Caco-2 (cell line): ENCODE data around the gene C2. TPM values are rescaled to one million over a fixed set of nuclear protein-coding genes. Genes with fewer than 3 reads are reported as not detected.

Experiments used
- BruUV-seq: library from RNA; stranded (reverse); fragments of 400-500 nt; replicated peaks from 2 replicates; lab custom pipeline; 2021; lab: Mats Ljungman, UMichigan
- CTCF ChIA-PET: fragments of 300-600 bp; sonication (Branson Sonifier 250); formaldehyde crosslinking; loops from one replicate; lab custom pipeline; 2022; ENCODE audit warnings: antibody characterized with exemption; lab: Charles Lee
- POLR2A ChIA-PET: fragments of 300-600 bp; sonication (Branson Sonifier 250); formaldehyde crosslinking; loops from one replicate; lab custom pipeline; 2022; ENCODE audit warnings: antibody characterized with exemption; lab: Charles Lee
- DNase-seq, 2 experiments: peaks; one replicate each; pipeline versions ENCODE4 v3.0.0 to v3.0.0-alpha.2; 2020 to 2022
- H3K27me3 ChIP-seq: replicated peaks from 2 replicates; pipeline ENCODE4 v1.6.0; 2011; ENCODE audit warnings: low read length; ENCODE audit not compliant: control insufficient read depth, insufficient read depth
- H3K36me3 ChIP-seq: 2 replicates; pipeline ENCODE4 v1.5.1; 2011; ENCODE audit warnings: low read length; ENCODE audit not compliant: control insufficient read depth, insufficient read depth
- H3K4me1 ChIP-seq: fragments of 250-450 bp; sonication (Bioruptor Pico); 2 replicates; pipeline ENCODE4 v1.5.1; 2020; ENCODE audit warnings: mild to moderate bottlenecking
- H3K4me3 ChIP-seq: 2 replicates; pipeline ENCODE4 v1.5.1; 2011; ENCODE audit warnings: low read depth, mild to moderate bottlenecking, control low read depth, low read length
- H3K9me3 ChIP-seq: fragments of 250-450 bp; sonication (Bioruptor Pico); 2 replicates; pipeline ENCODE4 v1.5.1; 2020; ENCODE audit warnings: mild to moderate bottlenecking, moderate library complexity
- H3K27ac Mint-ChIP-seq: one replicate; pipeline ENCODE4 v1.8.0; 2022; ENCODE audit warnings: mixed read lengths; ENCODE audit not compliant: unreplicated experiment
- H3K27me3 Mint-ChIP-seq: one replicate; pipeline ENCODE4 v1.8.0; 2022; ENCODE audit warnings: mixed read lengths; ENCODE audit not compliant: insufficient read depth, unreplicated experiment
- H3K36me3 Mint-ChIP-seq: one replicate; pipeline ENCODE4 v1.8.0; 2022; ENCODE audit warnings: mild to moderate bottlenecking, mixed read lengths; ENCODE audit not compliant: insufficient read depth, unreplicated experiment
- H3K4me1 Mint-ChIP-seq: one replicate; pipeline ENCODE4 v1.8.0; 2022; ENCODE audit warnings: low read depth, mixed read lengths; ENCODE audit not compliant: unreplicated experiment
- H3K4me3 Mint-ChIP-seq: one replicate; pipeline ENCODE4 v1.8.0; 2022; ENCODE audit warnings: mild to moderate bottlenecking, moderate library complexity, mixed read lengths; ENCODE audit not compliant: unreplicated experiment
- H3K9me3 Mint-ChIP-seq: one replicate; pipeline ENCODE4 v1.8.0; 2022; ENCODE audit warnings: mixed read lengths; ENCODE audit not compliant: unreplicated experiment
- intact Hi-C: fragments of 100-400 bp; cut with micrococcal nuclease; formaldehyde crosslinking; loops from one replicate; pipeline ENCODE4 v1.10.0; 2022; ENCODE audit not compliant: unreplicated experiment
- total RNA-seq: library from RNA; stranded (reverse); gene quantifications from 2 replicates; pipeline ENCODE4 v1.2.3, GENCODE V29; 2022
- TF ChIP-seq, protein P1 (sequence below), 2 experiments: fragments of 200-600 bp in 1 of 2; IDR thresholded peaks; 1 replicate in 1 of 2; 2 replicates in 1 of 2; pipeline versions ENCODE4 v1.5.1 to v1.8.0; 2011 to 2022; ENCODE audit warnings: antibody characterized with exemption in 1 of 2, control low read depth in 1 of 2, inconsistent platforms in 1 of 2, low read depth in 1 of 2, low read length in 1 of 2, mild to moderate bottlenecking in 1 of 2, moderate library complexity in 1 of 2; ENCODE audit not compliant: insufficient read depth in 1 of 2, severe bottlenecking in 1 of 2, unreplicated experiment in 1 of 2

C2 gene
- total RNA-seq, 1 experiment from 2014 or later: 4.8 TPM

DNA sequence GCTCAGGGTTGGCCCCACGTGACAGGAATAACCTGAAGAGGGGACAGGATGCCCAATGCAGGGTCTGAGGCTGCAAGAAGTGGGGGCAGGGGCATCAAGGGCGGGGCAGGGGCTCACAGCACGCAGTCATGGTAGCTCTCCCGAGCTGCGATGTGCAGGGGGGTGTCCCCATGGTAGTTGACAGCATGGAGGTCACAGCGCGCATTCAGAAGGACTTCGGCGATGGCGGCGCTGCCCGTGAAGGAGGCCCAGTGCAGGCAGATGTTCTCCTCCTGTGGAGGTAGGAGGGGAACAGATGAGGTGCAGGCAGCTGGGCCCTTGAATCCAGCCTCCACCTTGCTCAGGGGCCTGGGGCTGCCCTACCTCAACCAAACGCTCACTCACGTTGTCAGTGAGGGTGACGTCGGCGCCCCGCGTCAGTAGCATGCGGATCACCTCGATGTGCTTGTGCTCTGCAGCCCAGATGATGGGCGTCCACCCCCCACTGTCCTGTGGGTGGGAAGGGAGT is 42.9 kb upstream of the C2 start:
- Histone ChIP-seq H3K4me1 (no peaks in the 10 kb centered on the region), H3K9me3 (no peaks in the 10 kb centered on the region), H3K4me3 (no peak overlapping the region), H3K36me3 (no peaks in the 10 kb centered on the region; the same call in none of the 2 replicates), H3K27me3 (no peaks in the 10 kb centered on the region)
- H3K27ac Mint-ChIP-seq: no peak overlapping the region
- H3K27me3 Mint-ChIP-seq: no peaks in the 10 kb centered on the region
- H3K4me1 Mint-ChIP-seq: no peaks in the 10 kb centered on the region
- ChIA-PET POLR2A (no interaction called here), CTCF (no interaction called here)
- BruUV-seq: no TSS peak
- no peak overlapping the region for H3K4me3 Mint-ChIP-seq
- TF ChIP-seq, protein P1, sequence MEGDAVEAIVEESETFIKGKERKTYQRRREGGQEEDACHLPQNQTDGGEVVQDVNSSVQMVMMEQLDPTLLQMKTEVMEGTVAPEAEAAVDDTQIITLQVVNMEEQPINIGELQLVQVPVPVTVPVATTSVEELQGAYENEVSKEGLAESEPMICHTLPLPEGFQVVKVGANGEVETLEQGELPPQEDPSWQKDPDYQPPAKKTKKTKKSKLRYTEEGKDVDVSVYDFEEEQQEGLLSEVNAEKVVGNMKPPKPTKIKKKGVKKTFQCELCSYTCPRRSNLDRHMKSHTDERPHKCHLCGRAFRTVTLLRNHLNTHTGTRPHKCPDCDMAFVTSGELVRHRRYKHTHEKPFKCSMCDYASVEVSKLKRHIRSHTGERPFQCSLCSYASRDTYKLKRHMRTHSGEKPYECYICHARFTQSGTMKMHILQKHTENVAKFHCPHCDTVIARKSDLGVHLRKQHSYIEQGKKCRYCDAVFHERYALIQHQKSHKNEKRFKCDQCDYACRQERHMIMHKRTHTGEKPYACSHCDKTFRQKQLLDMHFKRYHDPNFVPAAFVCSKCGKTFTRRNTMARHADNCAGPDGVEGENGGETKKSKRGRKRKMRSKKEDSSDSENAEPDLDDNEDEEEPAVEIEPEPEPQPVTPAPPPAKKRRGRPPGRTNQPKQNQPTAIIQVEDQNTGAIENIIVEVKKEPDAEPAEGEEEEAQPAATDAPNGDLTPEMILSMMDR (IDR thresholded peaks at IDR 0.05; ENCODE audit: insufficient read depth in 1 of 2, low read depth in 1 of 2, low read length in 1 of 2, severe bottlenecking in 1 of 2, unreplicated experiment in 1 of 2): no peak
- no peak for DNase-seq
- H3K36me3 Mint-ChIP-seq: peaks cover 58% of the 10 kb centered on the region
- intact Hi-C loops: no loop called here
- no peaks in the 10 kb centered on the region for H3K9me3 Mint-ChIP-seq

DNA sequence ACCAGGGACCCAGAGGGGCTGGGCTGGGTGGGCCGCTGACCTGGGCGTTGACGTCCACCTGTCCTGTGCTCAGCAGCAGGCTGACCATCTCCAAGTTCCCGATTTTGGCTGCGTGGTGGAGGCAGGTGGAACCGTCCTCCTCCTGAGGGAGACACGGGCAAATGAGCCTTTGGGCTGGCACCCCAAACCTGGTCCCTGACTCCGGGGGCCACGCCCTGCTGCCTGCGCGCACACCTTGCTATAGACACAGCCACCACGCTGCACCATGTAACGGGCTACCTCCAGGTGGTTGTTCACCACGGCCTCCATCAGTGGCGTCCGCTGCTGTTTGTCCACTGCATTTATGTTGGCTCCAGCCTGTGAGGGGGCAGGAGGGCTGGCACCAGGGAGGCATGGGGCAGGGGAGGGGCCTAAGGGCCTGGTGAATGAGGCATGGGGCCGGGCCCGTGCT is 41.0 kb upstream of the C2 start:
- peaks cover 64% of the 10 kb centered on the region for H3K36me3 Mint-ChIP-seq
- TF ChIP-seq, protein P1 (IDR thresholded peaks at IDR 0.05; ENCODE audit: insufficient read depth in 1 of 2, low read depth in 1 of 2, low read length in 1 of 2, severe bottlenecking in 1 of 2, unreplicated experiment in 1 of 2): no peak
- no peak for DNase-seq
- no peak overlapping the region for H3K4me3 ChIP-seq
- POLR2A ChIA-PET: no interaction called here
- H3K27ac Mint-ChIP-seq: no peak overlapping the region
- H3K4me1 Mint-ChIP-seq: no peaks in the 10 kb centered on the region
- H3K36me3 ChIP-seq: no peaks in the 10 kb centered on the region; the same call in none of the 2 replicates
- H3K4me3 Mint-ChIP-seq: no peak overlapping the region
- CTCF ChIA-PET: interaction anchor here (1.3 kb wide), 1 partner anchor 11 kb away, joined by 11 read pairs; the partner anchor contains the start of gene EHMT2
- no peaks in the 10 kb centered on the region for H3K27me3 ChIP-seq
- intact Hi-C loops: no loop called here
- no TSS peak for BruUV-seq
- no peaks in the 10 kb centered on the region for H3K4me1 ChIP-seq
- no peaks in the 10 kb centered on the region for H3K27me3 Mint-ChIP-seq
- no peaks in the 10 kb centered on the region for H3K9me3 Mint-ChIP-seq
- H3K9me3 ChIP-seq: no peaks in the 10 kb centered on the region

DNA sequence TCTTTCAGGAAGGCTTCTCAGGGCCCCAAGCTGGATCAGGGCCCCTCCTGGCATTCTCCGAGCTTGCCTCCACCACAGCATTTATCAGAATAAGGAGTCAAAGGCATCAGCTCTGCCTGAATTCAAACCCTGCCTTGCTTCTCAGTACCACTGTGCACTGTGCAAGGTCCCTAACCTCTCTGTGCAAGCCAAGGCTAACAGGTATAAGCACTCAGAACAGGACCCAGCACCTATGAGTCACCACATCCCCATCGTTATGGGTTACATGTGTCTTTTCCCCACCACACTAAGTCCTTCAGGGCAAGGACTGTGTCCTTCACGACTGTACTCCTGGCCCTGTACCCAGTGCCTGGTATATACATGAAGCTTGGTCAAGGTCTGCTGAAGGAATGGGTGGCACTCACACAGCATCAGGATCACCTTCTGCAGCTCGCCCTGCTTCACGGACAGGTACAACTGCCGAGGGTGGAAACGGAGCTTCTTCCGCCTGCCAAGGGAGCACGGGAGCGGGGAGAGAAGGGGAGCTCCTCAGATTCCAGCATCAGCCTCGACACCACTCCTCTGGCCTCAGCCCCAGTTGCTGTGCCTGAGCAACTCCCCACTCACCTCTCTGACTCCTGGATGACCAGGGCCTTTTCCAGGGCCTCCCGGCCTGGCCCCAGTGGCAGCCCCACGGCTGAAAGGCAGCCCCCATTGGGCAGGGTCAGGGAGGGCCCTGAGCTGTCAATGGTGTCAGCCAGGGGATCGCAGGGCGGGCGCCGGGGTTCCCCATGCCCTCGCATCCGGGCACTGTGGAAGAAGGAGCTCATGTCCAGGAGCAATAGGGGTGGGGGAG is 40.1 kb upstream of the C2 start:
- POLR2A ChIA-PET: interaction anchor here (1.0 kb wide), 1 partner anchor 10 kb away, joined by 3 read pairs; the partner anchor contains the start of gene EHMT2

More for the DNA sequence above, 40.1 kb upstream of the C2 start:
- Mint-ChIP-seq H3K27me3 (no peaks in the 10 kb centered on the region), H3K36me3 (peaks cover 66% of the 10 kb centered on the region), H3K4me1 (no peaks in the 10 kb centered on the region), H3K9me3 (no peaks in the 10 kb centered on the region), H3K27ac (no peak overlapping the region), H3K4me3 (no peak overlapping the region)
- Histone ChIP-seq H3K4me1 (no peaks in the 10 kb centered on the region), H3K27me3 (no peaks in the 10 kb centered on the region), H3K9me3 (no peaks in the 10 kb centered on the region), H3K36me3 (no peaks in the 10 kb centered on the region; the same call in none of the 2 replicates), H3K4me3 (no peak overlapping the region)
- CTCF ChIA-PET: interaction anchor here (0.7 to 1.3 kb wide), 2 partner anchors 10 to 15 kb away, joined by 6 to 11 read pairs; partner anchors contain the start of gene EHMT2
- DNase-seq: no peak
- TF ChIP-seq, protein P1 (IDR thresholded peaks at IDR 0.05; ENCODE audit: insufficient read depth in 1 of 2, low read depth in 1 of 2, low read length in 1 of 2, severe bottlenecking in 1 of 2, unreplicated experiment in 1 of 2): no peak
- intact Hi-C loops: no loop called here
- BruUV-seq: no TSS peak
